ENCODE measurements around the gene P3H3. TPM values are rescaled to one million over a fixed set of nuclear protein-coding genes. Genes with fewer than 3 reads are reported as not detected.

Gene P3H3
- total and polyA plus RNA-seq, 10 donors = 4.2 to 11.7 (median 6.2) TPM

DNA sequence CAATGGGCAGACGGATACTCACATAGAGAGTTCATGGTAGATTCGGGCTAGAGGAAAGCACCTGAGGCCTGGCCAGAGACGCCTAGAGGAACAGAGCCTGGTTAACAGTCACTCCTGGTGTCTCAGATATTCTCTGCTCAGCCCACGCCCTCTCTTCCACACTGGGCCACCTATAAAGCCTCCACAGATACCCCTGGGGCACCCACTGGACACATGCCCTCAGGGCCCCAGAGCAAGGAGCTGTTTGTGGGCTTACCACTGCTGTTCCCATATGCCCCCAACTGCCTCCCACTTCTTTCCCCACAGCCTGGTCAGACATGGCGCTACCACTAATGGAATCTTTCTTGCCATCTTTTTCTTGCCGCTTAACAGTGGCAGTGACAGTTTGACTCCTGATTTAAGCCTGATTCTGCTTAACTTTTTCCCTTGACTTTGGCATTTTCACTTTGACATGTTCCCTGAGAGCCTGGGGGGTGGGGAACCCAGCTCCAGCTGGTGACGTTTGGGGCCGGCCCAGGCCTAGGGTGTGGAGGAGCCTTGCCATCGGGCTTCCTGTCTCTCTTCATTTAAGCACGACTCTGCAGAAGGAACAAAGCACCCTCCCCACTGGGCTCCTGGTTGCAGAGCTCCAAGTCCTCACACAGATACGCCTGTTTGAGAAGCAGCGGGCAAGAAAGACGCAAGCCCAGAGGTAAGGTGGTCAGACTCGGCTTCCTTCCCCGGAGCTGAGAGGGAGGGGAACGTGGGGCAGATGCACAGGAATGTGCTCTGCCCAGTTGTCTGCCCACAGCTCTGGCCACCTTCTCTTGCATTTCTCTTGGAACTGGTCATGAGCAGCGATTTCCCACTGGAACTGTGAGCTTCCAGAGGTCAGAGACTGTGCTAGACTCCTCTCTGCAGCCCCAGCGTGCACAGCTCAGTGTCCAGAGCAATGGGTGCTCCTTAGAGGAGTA lies 39.0 kb upstream of the P3H3 start, which contains the start of gene CD4:
CD4 (plus strand) TSS at position 557 of the 953 bp plus-strand sequence. CDS start 10,611 bp downstream, outside the sequence.
- peak within 1 kb of the TSS; percentile 68 to 87 (median 80) for H3K27ac ChIP-seq
- H3K36me3 ChIP-seq = peaks cover 0 to 2% (median 0%) of the 10 kb centered on the region in 6 donors
- TF ChIP-seq POLR2A (IDR thresholded peaks at IDR 0.05) (peak in 1 of 3 donors; percentile 67), POLR2AphosphoS5 (IDR thresholded peaks at IDR 0.05) (peak; percentile 73 to 88 (median 85)), CTCF (IDR thresholded peaks at IDR 0.05 in 8 of 11, conservative IDR thresholded peaks at IDR 0.05 in 3 of 11) (no peak)
- intact Hi-C loops (cut with DNase I; ENCODE audit: low total_unique reads) = no loop called here
- peaks cover 0 to 2% (median 0%) of the 10 kb centered on the region in 7 donors for H3K27me3 ChIP-seq (replicated peaks in 1 of 7)
- DNase-seq = peak; percentile 89
- H3K4me3 ChIP-seq = peak within 1 kb of the TSS; percentile 20 to 66 (median 43)
- H3K4me1 ChIP-seq = peaks cover 3 to 78% (median 49%) of the 10 kb centered on the region in 6 donors
- 33 to 44% (median 39%) methylated on average over 17 to 18 of the region's 18 CpGs for WGBS, 5 donors
- H3K9me3 ChIP-seq = no peaks in the 10 kb centered on the region

- Histone ChIP-seq H3K4me3 (peak overlapping the region; percentile 20 to 66 (median 43)), H3K36me3 (peaks cover 0 to 10% (median under 1%) of the 10 kb centered on the region in 6 donors), H3K27ac (peak overlapping the region; percentile 68 to 87 (median 80)), H3K27me3 (replicated peaks in 1 of 7) (peaks cover 0 to 7% (median 0%) of the 10 kb centered on the region in 7 donors), H3K9me3 (no peaks in the 10 kb centered on the region), H3K4me1 (peaks cover 3 to 65% (median 41%) of the 10 kb centered on the region in 6 donors)
- peak; percentile 62 for DNase-seq
- WGBS, 5 donors = 65 to 73% (median 71%) methylated on average over 12 of the region's 12 CpGs
- no peak for TF ChIP-seq POLR2AphosphoS5 (IDR thresholded peaks at IDR 0.05)
- intact Hi-C loops (cut with DNase I; ENCODE audit: low total_unique reads) = no loop called here
Measured at GRCh38 chr12:6790496-6791150, 37.6 kb upstream of the P3H3 start.

DNA sequence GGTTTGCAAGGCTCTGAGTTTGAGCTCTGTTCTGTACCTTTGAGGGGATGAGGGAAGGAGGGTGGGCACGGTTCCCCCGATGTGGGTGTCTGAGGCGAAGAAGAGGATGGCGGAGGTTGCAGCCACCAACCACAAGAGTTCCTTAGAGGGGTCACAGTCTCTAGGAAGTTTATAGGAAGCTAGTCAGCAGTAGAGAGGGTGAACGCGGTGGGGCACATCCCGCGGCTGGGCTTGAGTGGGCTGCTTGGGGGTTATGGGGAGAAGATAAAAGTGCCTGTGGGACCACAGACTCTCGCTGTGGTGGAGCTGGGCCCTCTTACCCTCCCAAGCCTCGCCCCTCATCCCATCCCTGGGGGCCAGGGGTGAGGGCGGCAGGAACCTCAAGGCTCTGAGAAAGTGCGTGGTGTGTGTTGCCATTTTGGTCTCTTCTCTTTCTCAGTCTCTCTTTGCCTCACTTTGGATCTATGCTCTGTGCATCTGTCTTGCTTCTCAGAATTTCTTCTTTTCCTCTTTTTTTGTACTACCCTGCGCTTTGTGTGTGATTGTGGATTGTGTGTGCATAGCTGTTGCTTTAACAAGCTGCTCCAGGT lies 36.2 kb upstream of the P3H3 start:
- Histone ChIP-seq H3K9me3 (no peaks in the 10 kb centered on the region), H3K4me1 (peaks cover 3 to 53% (median 33%) of the 10 kb centered on the region in 6 donors), H3K4me3 (peak overlapping the region in 7 of 8 donors; percentile 22 to 66 (median 43)), H3K27me3 (replicated peaks in 1 of 7) (peaks cover 0 to 21% (median 0%) of the 10 kb centered on the region in 7 donors), H3K27ac (peak overlapping the region; percentile 27 to 87 (median 80)), H3K36me3 (peaks cover 0 to 24% (median 2%) of the 10 kb centered on the region in 6 donors)
- no peak for DNase-seq
- intact Hi-C loops (cut with DNase I; ENCODE audit: low total_unique reads) = no loop called here
- 16 to 38% (median 30%) methylated on average over 13 of the region's 13 CpGs for WGBS, 5 donors
- TF ChIP-seq POLR2AphosphoS5 (IDR thresholded peaks at IDR 0.05) = no peak
- no peak for TF ChIP-seq POLR2A (IDR thresholded peaks at IDR 0.05)
- no peak for TF ChIP-seq CTCF (IDR thresholded peaks at IDR 0.05 in 8 of 11, conservative IDR thresholded peaks at IDR 0.05 in 3 of 11)

- Histone ChIP-seq H3K36me3 (peaks cover 0 to 28% (median 2%) of the 10 kb centered on the region in 6 donors), H3K9me3 (no peaks in the 10 kb centered on the region), H3K4me1 (peaks cover 3 to 47% (median 30%) of the 10 kb centered on the region in 6 donors), H3K27me3 (replicated peaks in 1 of 7) (peaks cover 0 to 23% (median 0%) of the 10 kb centered on the region in 7 donors), H3K27ac (peak overlapping the region; percentile 27 to 87 (median 80)), H3K4me3 (peak overlapping the region; percentile 7 to 66 (median 41))
- intact Hi-C loops (cut with DNase I; ENCODE audit: low total_unique reads) = no loop called here
- TF ChIP-seq CTCF (IDR thresholded peaks at IDR 0.05 in 8 of 11, conservative IDR thresholded peaks at IDR 0.05 in 3 of 11) (no peak), POLR2A (IDR thresholded peaks at IDR 0.05) (no peak), POLR2AphosphoS5 (IDR thresholded peaks at IDR 0.05) (peak; percentile 52 to 72 (median 70))
- DNase-seq = peak; percentile 86
- 14 to 22% (median 14%) methylated on average over 12 of the region's 12 CpGs for WGBS, 5 donors
Measured at GRCh38 chr12:6792522-6793201, 35.5 kb upstream of the P3H3 start.
